HG03571 (cell line): Measurements from ENCODE around the gene KLF13.

ENCODE experiments used
- ATAC-seq: cut with Tn5 transposase; IDR thresholded peaks from one replicate; pipeline ENCODE4 v1.9.1; 2021; ENCODE audit not compliant: unreplicated experiment

Gene KLF13

GRCh38 chr15:31326156-31326874 is at the start of gene KLF13:
Gene KLF13, plus strand, starts transcription at chr15:31326835. Its CDS starts 378 bp downstream, at chr15:31327213.
- ATAC-seq, result peak; percentile 50

DNA sequence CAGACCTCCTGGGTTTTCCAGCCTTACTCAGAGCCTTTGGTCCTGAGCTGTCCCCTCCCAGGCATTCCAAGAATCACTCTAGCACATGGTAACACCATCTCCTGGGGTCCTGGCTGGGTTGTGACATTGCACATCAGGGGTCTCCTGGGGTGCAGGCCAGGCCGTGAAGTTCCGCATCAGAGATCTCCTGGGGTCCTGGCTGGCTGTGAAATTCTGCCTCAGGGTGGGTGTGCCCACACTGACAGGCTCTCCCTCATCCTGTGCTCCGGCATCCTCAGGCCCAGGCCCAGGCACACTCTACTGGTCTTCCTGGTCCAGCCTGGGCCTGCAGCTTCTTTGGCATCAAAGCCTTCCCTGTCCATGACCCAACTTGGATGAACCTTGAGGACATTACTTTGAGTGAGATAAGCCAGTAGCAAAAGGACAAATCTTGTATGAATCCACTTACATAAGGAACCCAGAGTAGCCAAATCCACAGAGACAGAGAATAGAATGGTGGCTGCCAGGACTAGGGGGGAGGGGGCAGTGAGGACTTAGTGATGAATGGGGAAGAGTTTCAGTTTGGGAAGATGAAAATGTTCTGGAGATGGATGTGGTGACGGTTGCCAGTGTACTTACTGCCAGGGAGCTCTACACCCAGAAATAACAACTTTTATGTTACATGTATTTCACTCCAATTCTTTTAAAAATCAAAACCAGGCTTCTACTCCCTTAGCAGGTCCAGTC is 49.1 kb upstream of the KLF13 start:
- no peak for ATAC-seq

DNA sequence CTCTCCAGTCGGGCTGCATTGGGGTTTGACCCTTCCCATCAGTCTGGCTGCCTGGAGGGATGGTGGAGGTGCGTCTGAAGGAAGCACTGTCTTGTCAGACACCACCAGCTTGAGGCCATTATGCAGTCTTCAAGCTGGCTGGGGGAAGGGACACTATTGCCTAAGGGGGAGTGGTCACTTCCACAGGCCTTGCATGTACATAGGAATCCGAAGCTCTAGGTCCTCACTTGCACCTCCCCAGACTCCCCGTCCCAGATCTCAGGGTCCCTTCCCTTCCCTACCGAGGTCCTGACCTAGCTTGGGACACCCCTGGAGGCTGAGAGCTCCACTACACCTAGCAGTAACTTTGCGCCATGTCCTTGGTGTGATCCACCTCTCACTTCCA is 48.6 kb upstream of the KLF13 start:
- ATAC-seq, result no peak

DNA sequence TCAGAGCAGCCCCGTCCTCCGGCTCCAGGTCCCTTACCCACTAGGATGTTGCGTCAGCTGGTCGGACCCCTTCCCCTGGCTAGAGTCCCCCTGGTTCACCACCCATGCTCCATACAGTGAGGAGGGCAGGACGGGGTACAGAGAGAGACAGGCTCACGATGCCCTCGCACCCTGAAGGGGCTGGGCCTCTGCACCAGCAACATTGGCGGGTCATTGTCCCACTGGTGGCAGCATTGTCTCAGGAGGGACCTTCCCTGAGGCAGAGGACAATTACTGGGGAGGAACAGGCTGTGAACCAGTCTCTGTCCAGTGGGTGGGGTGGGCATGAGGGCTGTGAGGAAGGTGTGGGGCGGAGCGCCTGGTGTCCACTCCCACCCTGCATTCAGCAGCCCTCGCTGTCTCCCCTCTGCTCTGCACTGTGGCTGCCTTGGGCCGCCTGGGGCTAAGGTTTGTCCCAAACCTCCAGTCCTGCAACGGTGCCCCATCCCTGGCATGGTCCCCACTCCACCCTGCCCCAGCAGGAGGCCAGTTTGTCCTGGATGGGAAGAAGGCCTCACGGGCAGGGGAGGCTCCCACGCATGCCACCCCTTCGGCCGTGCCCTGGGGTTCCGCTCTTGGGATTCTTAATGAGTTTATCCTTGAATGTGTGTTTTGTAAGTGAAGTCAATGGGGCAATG is 48.0 kb upstream of the KLF13 start:
- no peak for ATAC-seq

DNA sequence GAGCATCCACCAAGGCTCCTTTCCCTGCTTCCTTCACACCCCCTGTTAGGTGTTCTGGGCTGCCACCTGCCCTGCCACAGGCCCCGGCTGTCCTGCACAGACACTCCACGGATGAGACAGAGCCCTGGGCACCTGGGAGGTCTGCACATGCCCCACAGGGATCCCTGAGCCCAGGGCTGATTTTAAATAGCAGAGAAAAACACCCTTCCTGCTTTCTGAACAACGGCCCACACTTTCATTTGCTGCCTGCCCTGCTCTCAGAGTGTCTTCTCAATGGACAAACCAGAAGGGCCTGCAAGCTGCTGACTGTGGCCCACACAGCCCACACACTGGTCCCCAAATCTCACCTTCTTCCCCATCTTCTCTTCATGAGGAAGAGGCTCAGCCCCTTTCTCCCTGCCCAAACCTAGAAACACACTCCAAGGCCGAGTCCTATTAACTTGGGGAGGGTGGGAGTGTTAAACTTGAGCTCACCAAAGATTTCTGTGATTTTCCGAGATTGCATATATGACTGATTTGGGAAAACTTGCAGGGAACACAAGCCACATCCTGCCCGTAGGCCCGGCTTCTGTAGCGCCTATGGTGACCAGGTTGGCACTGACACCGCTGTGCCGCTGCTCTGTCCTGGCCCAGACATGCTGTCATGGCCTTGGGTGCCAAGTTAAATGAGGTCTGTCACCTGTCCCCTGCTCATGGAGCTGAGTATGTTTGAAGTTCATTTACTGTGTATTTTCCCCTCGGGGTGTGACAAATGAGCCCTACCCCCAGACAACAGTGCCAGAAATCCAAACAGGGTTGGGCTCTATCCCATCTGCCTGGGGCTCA is 47.2 kb upstream of the KLF13 start:
- ATAC-seq, result no peak

DNA sequence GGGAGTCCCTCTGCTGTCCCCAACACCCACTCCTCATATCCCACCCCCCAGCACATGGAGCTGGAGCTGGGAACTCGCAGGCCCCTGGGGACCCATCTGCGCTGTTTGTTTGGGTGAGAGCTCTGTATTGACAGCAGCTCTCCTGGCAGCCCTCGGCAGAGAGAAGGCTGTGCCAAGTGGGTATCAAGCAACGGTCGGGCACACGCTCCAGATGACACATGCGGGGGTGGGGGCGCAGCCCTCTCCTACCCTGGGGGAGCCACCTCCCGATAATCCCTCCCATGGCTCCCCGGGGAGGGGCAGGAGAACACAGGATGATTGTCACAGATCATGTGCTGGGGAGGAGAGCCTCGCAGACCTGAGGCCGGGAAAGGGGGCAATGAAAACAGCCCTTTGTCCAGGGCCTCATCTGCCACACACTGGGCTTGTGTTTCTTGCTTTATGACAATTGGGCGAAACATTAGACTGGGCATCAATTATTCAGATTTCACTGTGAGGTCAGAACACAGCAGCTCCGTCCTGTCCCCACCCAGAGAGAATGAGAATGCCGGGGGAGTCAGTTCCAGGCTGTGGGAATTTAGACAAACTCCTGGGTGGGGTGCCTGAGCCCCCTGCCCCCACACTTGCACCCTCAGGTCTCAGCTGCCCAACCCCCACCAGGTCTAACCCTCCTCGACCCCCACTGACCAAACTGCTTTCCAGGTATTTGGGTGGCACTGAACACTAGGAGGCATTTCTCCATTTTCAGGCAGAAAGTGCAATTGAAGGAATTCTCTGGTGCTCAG is 46.4 kb upstream of the KLF13 start:
- no peak for ATAC-seq

- ATAC-seq, result no peak
Measured at GRCh38 chr15:31280831-31281216, 45.8 kb upstream of the KLF13 start.

GRCh38 chr15:31283043-31283442 is 43.6 kb upstream of the KLF13 start:
- no peak for ATAC-seq

DNA sequence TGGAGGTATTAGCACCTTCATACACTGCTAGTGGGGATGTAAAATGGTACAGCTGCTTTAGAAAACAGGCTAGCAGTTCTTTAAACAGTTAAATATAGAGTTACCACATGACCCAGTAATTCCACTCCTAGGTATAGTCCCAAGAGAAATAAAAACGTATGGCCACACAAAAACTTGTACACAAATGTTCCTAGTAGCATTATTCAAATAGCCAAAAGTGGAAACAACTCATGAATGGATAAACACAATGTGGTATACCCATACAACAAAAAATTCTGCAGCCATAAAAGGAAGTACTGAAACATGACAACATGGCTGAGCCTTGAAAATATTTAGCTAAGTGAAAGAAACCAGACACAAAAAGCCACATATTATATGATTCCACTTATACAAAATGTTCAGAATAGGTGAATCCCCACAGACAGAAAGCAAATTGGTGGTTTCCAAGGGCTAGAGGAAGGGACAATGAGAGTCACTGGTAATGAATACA is 40.8 kb upstream of the KLF13 start:
- ATAC-seq, result no peak

GRCh38 chr15:31291048-31291578 is 35.5 kb upstream of the KLF13 start:
- ATAC-seq, result no peak

DNA sequence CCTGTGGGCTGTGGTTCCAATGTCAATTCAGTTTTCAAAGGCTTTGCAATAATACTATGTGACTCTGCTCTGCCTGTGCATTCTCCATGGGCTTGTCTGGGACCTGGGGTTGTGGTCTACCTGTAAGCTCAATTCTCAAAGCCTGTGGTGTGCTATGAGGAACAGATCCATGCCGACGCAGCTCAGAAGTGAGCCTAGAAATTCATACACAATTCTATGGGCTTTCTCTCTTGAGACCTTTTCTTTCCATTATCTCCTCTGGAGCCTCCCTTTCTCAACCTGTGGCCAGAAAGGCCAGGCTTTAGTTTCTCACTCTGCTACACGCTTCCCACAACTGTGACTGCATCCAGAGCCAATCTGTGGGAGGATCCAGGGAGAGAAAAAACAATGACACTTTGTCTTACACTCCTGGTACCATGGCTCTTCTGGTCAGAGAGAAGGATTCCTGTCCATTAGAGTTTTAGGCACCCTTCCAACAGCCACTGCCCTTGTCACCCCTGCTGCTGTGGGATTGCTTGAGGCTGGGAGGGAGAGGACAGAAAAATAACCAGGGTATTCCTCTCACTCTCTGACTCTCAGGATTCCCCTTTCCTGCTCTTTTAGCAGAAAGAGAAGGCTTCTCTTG is 34.1 kb upstream of the KLF13 start:
- ATAC-seq, result no peak

- ATAC-seq, result no peak
Measured at GRCh38 chr15:31293655-31294054, 33.0 kb upstream of the KLF13 start.

DNA sequence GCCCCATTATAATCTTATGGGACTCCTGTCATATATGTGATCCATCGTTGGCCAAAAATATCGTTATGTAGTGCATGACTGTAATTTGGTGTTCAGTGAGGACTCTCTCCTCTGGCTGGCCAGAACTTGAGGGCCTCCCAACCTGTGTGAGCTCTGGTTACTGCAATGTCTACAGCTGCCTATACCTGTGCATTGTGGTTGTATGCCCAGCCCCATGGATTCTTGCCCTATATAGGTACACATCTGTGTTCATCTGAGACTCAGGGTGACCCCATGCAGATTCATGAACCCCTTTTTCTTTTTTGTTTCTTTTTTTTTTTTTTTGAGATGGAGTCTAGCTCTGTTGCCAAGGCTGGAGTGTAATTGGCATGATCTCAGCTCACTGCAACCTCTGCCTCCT is 32.6 kb upstream of the KLF13 start:
- no peak for ATAC-seq

DNA sequence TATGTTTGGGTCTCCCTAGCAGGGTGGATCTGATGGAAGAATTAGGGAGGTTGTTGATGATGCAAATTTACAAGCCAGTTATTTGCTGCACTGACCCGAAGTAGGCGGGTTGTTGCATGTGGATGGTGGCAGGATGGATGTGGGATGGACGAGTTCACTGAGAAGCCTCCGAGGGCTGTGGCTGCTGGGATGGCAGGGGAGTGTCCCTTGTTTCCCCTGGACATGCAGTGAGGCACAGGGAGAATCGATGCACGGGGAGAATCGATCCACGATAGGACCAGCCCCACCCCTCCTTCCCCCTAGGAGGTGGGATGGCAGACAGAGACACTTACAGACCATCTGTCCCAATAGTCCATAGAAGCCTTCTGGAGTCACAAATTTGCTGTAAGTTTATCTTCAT is 31.0 kb upstream of the KLF13 start:
- no peak for ATAC-seq

- no peak for ATAC-seq
Measured at GRCh38 chr15:31296219-31296645, 30.4 kb upstream of the KLF13 start.

DNA sequence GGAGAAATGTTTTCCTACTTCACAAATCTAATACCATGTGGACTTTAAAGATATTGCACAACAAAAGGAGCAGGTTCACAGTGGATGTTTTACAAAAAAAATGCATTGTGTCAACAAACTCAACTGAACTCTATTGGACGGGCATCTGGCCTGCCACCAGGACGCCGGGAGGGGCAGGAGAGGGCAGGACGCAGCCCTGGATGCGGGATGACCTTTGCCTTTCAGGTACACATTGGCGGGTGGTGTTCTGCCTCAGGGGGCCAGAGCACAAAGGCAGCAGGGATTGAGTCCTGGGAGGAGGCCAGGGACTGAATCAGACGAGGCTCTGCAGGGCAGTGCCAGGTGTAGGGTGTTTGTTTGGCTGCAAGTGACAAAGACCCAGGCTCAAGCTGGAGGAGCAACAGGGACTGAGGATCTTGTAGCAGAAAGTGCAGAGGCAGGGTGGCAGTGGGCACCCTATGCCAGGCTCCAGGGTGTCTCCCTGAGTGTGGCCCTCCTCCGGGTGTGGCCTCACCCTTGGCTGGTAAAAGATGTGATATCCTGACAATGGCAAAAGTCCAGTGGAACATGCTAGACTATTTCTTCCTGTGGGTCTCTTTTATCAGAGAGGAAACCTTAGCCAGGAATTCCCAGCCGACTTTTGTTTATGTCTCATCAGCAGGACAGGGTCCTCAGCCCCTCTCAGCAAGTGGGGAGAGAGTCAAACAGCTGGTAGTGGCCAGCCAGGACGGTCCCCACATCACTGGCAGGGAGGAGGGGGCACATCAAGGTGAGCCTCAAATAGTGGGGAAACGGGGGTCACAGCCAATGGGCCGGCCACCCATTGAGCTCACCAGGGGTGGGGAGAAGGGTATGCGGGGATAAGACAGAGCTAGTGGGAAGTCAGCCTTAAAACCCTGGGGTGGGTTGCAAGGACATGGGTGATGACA is 29.7 kb upstream of the KLF13 start:
- no peak for ATAC-seq

DNA sequence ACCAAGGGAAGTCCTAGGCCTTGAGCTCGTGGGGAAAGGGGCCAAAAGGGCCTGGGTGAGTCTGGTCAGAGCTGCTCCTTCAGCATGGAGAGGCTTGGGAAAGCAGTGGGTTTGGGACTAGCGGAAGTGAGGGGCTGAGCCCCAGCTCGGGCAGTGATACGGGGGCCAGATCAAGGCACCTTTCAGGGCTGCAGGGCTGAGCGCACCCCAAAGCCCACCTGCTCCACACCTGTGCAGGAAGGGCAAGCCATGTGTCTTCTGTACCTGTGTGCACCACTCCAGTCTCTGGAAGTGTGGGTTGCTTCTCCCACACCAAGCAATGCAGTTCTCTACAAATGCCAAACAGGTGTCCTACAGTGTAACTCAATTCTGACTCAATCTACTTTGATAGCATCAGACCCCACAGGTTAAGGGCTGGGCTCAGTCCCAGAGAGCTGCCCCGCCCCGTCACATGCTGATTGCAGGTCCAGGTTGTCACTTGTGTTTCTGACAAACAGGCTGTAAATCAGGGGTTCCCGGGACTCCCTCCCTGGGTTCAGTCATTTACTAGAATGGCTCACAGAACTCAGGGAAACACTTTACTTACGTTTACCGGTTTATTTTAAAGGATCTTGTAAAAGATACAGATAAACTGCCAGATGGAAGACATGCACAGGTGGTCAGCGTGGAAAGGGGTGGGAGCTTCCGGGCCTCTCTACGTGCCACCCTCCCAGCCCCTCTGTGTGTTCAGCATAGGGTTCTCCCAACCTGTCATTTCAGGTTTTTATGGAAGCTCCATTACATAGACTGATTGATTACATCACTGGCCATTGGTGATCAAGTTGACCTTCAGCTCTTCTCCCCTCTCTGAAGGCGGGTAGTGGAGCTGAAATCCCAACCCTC is 28.8 kb upstream of the KLF13 start:
- ATAC-seq, result no peak
